ENCODE results near the gene KRTAP10-5.
"Not testable (repeated sequence)": the region's sequence is repeated elsewhere in the genome, so short reads cannot be mapped to it uniquely, and the experiment has no call there.

KRTAP10-5 gene

GRCh38 chr21:44610157-44610843 is 29.9 kb upstream of the KRTAP10-5 start:
- not testable (repeated sequence) for DNase-seq

GRCh38 chr21:44609193-44609592 is 28.8 kb upstream of the KRTAP10-5 start:
- no peak for DNase-seq

GRCh38 chr21:44606495-44606894 is 26.1 kb upstream of the KRTAP10-5 start:
- no peak for DNase-seq

DNA sequence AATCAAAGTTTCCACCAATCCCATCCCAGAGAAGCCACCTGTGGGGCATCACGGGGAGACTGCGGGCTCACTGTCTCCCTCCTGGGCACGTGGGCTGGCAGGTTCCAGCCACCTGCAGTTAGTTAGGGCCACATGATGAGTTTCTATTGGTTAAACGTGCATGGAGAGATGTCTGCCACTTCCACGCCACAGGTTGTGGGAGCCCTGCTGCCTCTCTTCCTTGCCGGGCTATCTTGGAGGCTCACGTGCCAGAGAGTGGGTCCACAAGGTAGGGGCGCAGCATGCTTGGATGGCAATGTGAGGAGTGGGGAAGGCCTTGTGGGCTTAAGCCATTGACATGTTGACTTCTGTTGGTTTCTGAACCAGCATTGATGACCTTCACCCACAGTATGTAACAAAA is 23.5 kb upstream of the KRTAP10-5 start:
- no peak for DNase-seq

GRCh38 chr21:44603109-44603875 is 22.9 kb upstream of the KRTAP10-5 start:
- DNase-seq = no peak

DNA sequence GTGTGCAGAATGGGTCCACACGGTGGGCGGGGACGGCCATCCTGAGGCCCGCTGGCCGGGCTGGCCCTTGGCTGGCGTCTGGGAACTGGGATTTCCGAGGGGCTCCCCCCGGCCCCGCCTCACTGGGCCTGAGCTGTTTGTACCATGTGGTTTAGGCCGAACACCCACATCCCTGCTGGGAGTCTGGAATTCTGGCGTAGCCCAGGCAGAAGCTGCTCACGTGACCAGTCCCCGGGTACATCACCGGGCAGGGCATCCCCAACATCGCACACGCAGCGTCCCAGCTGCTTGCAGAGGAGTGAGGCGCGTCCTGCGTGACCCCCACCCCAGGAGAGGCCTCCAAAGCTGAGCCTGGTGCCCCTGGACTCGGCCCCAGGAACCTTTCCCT is 22.1 kb upstream of the KRTAP10-5 start:
- DNase-seq = no peak

GRCh38 chr21:44601596-44602462 is 21.4 kb upstream of the KRTAP10-5 start:
- DNase-seq = no peak

- DNase-seq = not testable (repeated sequence)
Observed at GRCh38 chr21:44601091-44601490, 20.7 kb upstream of the KRTAP10-5 start.

DNA sequence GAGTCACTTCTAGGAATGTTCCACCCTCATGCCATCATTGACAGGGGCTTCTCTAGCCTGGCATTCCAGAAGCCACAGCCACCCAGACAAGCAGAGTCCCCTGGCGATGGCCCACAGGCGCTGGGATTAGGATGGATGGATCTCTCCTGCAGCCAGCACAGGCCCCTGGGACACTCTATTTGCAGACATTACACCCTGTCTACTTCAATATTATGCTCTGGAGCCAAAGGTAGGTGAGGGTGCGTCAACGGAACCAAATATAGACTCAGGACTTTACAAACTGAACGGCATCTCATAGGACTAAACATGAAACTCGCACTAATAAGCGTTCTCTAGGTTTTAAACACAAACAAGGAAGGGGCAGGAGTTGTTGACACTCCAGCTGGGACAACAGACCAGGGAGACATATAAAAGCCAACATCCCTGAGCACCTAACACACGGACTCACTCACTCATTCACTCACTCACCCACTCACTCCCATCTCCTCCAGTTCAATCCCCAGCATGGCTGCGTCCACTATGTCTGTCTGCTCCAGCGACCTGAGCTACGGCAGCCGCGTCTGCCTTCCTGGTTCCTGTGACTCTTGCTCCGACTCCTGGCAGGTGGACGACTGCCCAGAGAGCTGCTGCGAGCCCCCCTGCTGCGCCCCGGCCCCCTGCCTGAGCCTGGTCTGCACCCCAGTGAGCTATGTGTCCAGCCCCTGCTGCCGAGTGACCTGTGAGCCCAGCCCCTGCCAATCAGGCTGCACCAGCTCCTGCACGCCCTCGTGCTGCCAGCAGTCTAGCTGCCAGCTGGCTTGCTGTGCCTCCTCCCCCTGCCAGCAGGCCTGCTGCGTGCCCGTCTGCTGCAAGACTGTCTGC is 19.9 kb upstream of the KRTAP10-5 start, which contains the start of gene KRTAP10-7:
KRTAP10-7 (plus strand) TSS at position 480 of the 861 bp plus-strand sequence; CDS start at position 505, 25 bp downstream.
- DNase-seq = not testable (repeated sequence)

GRCh38 chr21:44599264-44600029 is 19.0 kb upstream of the KRTAP10-5 start:
- no peak for DNase-seq

GRCh38 chr21:44598061-44598460 is 17.7 kb upstream of the KRTAP10-5 start:
- no peak for DNase-seq

DNA sequence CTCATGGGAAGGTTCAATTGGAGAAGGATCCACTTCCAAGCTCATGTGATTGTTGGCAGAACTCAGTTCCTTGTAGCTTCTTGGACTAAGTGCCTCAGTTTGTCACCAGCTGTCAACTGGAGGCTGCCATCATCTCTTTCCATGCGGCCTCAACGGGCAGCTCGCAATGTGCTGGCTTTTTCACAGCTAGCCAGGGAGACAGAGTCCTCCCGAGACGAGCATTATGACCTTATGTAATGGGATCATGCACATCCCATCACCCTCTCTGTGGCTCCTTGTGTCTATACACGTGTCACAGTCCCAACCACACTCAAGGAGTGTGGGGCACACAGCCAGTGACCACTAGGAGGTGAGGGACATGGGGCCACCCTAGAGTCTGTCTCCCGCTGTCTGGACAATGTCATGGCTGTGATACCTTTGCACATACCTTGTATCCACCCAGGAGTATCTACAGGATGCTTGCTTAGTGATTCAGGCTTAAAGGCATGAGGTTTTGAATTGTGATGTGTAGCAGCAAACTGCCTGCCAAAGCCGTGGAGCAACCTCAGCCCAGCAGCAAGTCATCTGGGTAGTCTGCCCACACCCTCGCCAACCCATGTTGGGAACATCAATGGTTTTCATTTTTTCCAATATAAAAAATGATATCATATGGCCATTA is 15.8 kb upstream of the KRTAP10-5 start:
- DNase-seq = no peak

GRCh38 chr21:44595524-44595923 is 15.1 kb upstream of the KRTAP10-5 start:
- DNase-seq = no peak

DNA sequence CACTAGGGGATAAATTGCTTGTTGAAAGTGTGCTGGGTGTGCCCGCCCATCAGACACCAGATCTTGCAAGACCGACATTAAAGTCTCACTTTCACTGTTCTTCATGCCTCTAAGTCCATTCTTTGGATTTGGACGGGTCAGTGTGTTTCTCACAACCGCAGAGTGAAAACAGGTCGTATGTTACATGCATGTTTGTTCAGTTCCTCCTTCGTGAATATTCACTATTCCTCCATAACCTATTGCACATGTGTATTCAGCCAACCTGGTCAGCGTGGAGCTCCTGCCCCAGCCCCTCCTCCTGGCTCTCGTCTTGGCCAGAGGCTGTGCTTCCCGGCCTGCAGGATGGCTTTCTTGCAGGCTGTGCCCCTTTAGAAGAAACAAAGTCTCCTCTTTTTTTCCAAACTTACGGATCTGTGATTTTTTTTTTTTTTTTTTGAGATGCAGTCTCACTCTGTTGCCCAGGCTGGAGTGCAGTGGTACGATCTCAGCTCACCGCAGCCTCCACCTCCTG is 14.1 kb upstream of the KRTAP10-5 start:
- DNase-seq = no peak

DNA sequence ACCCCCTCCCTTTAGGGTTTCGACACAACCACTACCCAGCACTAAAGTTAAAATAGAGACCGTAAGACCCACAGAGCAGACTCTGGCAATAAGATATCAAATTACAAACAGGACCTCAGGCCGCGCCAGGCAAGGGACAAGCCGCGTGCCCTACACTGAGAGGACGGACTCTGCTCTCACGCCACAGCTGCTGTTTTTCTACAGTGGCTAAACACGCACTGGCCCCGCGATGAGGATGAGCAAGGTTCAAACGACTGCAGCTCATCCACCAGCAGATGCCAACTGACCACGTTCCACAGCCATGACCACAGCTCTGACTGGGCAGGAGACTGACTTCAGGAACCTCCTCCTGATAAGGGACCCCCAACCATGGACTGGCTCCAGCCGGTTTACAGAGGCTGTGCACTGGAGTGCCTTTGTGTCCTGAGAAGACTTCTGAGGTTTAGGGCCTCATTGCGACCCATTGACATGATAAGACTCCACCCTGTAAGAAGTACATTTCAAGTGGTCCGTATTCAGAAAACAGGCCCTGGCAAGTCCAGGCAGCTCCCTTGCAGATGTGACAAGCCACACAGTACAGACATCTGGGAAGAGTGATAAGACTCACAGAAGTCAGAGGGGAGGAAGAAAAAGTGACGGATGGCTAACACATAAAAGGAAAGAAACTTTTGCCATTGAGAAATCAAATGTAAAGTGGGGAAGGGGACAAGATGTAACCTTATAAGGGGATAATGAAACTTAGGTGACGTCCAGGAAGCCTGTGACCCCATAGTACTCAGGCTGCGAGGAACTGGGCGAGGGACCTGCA is 13.4 kb upstream of the KRTAP10-5 start:
- no peak for DNase-seq

- no peak for DNase-seq
Observed at GRCh38 chr21:44592446-44593311, 12.3 kb upstream of the KRTAP10-5 start, which contains the start of gene KRTAP10-6. TSS of gene KRTAP10-6 (minus strand) at chr21:44592505. CDS start at chr21:44592484, 21 bp downstream.

- DNase-seq = not testable (repeated sequence)
Observed at GRCh38 chr21:44591801-44592130, 11.4 kb upstream of the KRTAP10-5 start.

DNA sequence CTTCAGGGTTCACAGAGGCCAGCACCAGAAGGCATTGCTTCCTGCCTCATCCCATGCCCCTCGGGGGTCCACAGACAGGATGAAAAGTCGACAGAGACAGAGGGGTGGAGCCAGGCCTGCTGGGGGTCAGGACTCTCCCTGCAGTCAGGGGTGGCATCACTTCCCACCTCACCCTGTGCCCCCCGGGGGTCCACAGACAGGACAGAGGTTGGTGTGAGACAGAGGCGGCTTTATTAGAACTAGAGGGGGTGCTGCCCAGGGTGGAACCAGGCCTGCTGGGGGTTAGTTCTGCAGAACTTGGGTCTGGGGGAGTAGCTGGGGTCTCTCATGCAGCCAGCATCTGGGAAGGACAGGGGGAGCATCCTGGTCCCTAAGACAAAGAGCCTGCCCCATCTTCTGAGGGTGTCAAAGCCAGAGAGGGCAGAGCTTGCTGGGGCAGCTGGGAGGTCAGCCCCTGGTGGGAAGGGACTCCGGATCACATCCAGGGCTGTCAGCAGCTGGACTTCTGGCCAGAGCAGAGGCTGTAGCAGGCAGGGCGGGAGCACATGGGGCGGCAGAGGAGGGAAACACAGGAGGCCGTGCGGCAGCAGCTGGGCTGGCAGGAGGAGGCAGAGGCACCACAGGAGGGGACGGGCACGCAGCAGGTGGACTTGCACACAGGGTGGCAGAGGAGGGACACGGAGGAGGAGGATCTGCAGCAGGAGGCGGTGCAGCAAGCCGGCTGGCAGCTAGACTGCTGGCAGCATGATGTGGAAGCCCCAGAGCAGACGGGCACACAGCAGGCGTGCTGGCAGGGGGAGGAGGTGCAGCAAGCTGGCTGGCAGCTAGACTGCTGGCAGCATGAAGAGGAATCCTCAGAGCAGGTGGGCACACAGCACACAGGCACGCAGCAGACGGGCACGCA is 10.7 kb upstream of the KRTAP10-5 start:
- DNase-seq = not testable (repeated sequence)
